ENCODE data around the gene CSF2.

CSF2 gene

GRCh38 chr5:132025403-132025971 lies 48.1 kb upstream of the CSF2 start:
- Histone ChIP-seq H3K27me3 (ENCODE audit: insufficient read depth, poor library complexity, severe bottlenecking) (no peaks in the 10 kb centered on the region), H3K4me3 (replicated peaks; ENCODE audit: insufficient read depth, low read length) (no peak overlapping the region), H3K27ac (replicated peaks) (no peak overlapping the region)
- no peak for DNase-seq (ENCODE audit: low read depth in 1 of 2, low spot score in 1 of 2)
- TF ChIP-seq CTCF (IDR thresholded peaks at IDR 0.05; ENCODE audit: insufficient read depth, low read length) (no peak), REST (IDR thresholded peaks at IDR 0.05; ENCODE audit: insufficient replicate concordance, low read depth) (no peak), POLR2AphosphoS5 (IDR thresholded peaks at IDR 0.05; ENCODE audit: low read depth) (no peak), SPI1 (IDR thresholded peaks at IDR 0.05; ENCODE audit: borderline replicate concordance, low read depth) (no peak), GABPA (IDR thresholded peaks at IDR 0.05; ENCODE audit: low read depth) (no peak)

- no peak for TF ChIP-seq SPI1 (IDR thresholded peaks at IDR 0.05; ENCODE audit: borderline replicate concordance, low read depth)
- no peak for TF ChIP-seq REST (IDR thresholded peaks at IDR 0.05; ENCODE audit: insufficient replicate concordance, low read depth)
- no peak for TF ChIP-seq CTCF (IDR thresholded peaks at IDR 0.05; ENCODE audit: insufficient read depth, low read length)
- TF ChIP-seq GABPA (IDR thresholded peaks at IDR 0.05; ENCODE audit: low read depth): no peak
- TF ChIP-seq POLR2AphosphoS5 (IDR thresholded peaks at IDR 0.05; ENCODE audit: low read depth): no peak
- no peak overlapping the region for H3K4me3 ChIP-seq (replicated peaks; ENCODE audit: insufficient read depth, low read length)
- no peak overlapping the region for H3K27ac ChIP-seq (replicated peaks)
- H3K27me3 ChIP-seq (ENCODE audit: insufficient read depth, poor library complexity, severe bottlenecking): no peaks in the 10 kb centered on the region
- DNase-seq (ENCODE audit: low read depth in 1 of 2, low spot score in 1 of 2): no peak
Observed at GRCh38 chr5:132026516-132027008, 47.0 kb upstream of the CSF2 start.

- TF ChIP-seq GABPA (IDR thresholded peaks at IDR 0.05; ENCODE audit: low read depth) (no peak), POLR2AphosphoS5 (IDR thresholded peaks at IDR 0.05; ENCODE audit: low read depth) (no peak)
- H3K27me3 ChIP-seq (ENCODE audit: insufficient read depth, poor library complexity, severe bottlenecking): no peaks in the 10 kb centered on the region
Observed at GRCh38 chr5:132027027-132027426, 46.6 kb upstream of the CSF2 start.

GRCh38 chr5:132029609-132030330 lies 43.8 kb upstream of the CSF2 start:
- Histone ChIP-seq H3K27ac (replicated peaks) (no peak overlapping the region), H3K4me3 (replicated peaks; ENCODE audit: insufficient read depth, low read length) (no peak overlapping the region), H3K27me3 (ENCODE audit: insufficient read depth, poor library complexity, severe bottlenecking) (no peaks in the 10 kb centered on the region)
- DNase-seq (ENCODE audit: low read depth in 1 of 2, low spot score in 1 of 2): no peak
- TF ChIP-seq POLR2AphosphoS5 (IDR thresholded peaks at IDR 0.05; ENCODE audit: low read depth) (no peak), REST (IDR thresholded peaks at IDR 0.05; ENCODE audit: insufficient replicate concordance, low read depth) (no peak), CTCF (IDR thresholded peaks at IDR 0.05; ENCODE audit: insufficient read depth, low read length) (no peak), SPI1 (IDR thresholded peaks at IDR 0.05; ENCODE audit: borderline replicate concordance, low read depth) (no peak), GABPA (IDR thresholded peaks at IDR 0.05; ENCODE audit: low read depth) (no peak)

More at GRCh38 chr5:132027027-132027426, 46.6 kb upstream of the CSF2 start:
- no peak overlapping the region for H3K27ac ChIP-seq (replicated peaks)
- no peak overlapping the region for H3K4me3 ChIP-seq (replicated peaks; ENCODE audit: insufficient read depth, low read length)
- no peak for DNase-seq (ENCODE audit: low read depth in 1 of 2, low spot score in 1 of 2)

Data from HL-60 (cell line).